Fibroblast of lung (primary cell): ENCODE results near the gene EXOSC3. TPM values are rescaled to one million over a fixed set of nuclear protein-coding genes. Genes with fewer than 3 reads are reported as not detected.

ENCODE experiments used
- DNase-seq, 2 donors: peaks; one replicate each; pipeline versions ENCODE4 v3.0.0 to v3.0.0-alpha.2; 2010; ENCODE audit warnings: low read depth in 2 of 2
- H2AFZ ChIP-seq: 2 replicates; pipeline ENCODE4 v1.5.1; 2012; ENCODE audit warnings: low read length, control low read depth, inconsistent platforms
- H3K27ac ChIP-seq: 2 replicates; pipeline ENCODE4 v1.5.1; 2011; ENCODE audit warnings: low read length, control low read depth; ENCODE audit not compliant: insufficient read depth
- H3K27me3 ChIP-seq: 2 replicates; pipeline ENCODE4 v1.5.1; 2011; ENCODE audit warnings: mild to moderate bottlenecking, low read length; ENCODE audit not compliant: control insufficient read depth, insufficient read depth
- H3K36me3 ChIP-seq: 2 replicates; pipeline ENCODE4 v1.5.1; 2011; ENCODE audit warnings: low read length; ENCODE audit not compliant: control insufficient read depth, insufficient read depth
- H3K4me1 ChIP-seq: 2 replicates; pipeline ENCODE4 v1.5.1; 2011; ENCODE audit warnings: low read length; ENCODE audit not compliant: control insufficient read depth, insufficient read depth; ENCODE audit errors: extremely low read depth
- H3K4me2 ChIP-seq: 2 replicates; pipeline ENCODE4 v1.5.1; 2011; ENCODE audit warnings: low read length, control low read depth; ENCODE audit not compliant: insufficient read depth; ENCODE audit errors: extremely low read depth
- H3K4me3 ChIP-seq, 4 experiments: fragments of 200-600 bp in 1 of 4; sonication (generic) in 1 of 4; replicated peaks in 1 of 4; 2 replicates each; pipeline ENCODE4 v1.5.1; 2011 to 2016; ENCODE audit warnings: low read length in 4 of 4, low read depth in 3 of 4, mild to moderate bottlenecking in 3 of 4, control low read depth in 2 of 4, inconsistent platforms in 1 of 4, mixed read lengths in 1 of 4; ENCODE audit not compliant: insufficient read depth in 1 of 4; ENCODE audit errors: control extremely low read depth in 1 of 4
- H3K79me2 ChIP-seq: 2 replicates; pipeline ENCODE4 v1.5.1; 2012; ENCODE audit warnings: mild to moderate bottlenecking, low read length, inconsistent platforms; ENCODE audit not compliant: control insufficient read depth, insufficient read depth
- H3K9ac ChIP-seq: 2 replicates; pipeline ENCODE4 v1.5.1; 2011; ENCODE audit warnings: mild to moderate bottlenecking, low read length, control low read depth; ENCODE audit not compliant: insufficient read depth
- H3K9me3 ChIP-seq: 2 replicates; pipeline ENCODE4 v1.5.1; 2012; ENCODE audit warnings: low read depth, low read length; ENCODE audit not compliant: control insufficient read depth, insufficient read depth
- H4K20me1 ChIP-seq: 2 replicates; pipeline ENCODE4 v1.5.1; 2011; ENCODE audit warnings: low read length; ENCODE audit not compliant: control insufficient read depth, insufficient read depth; ENCODE audit errors: extremely low read depth
- EZH2 ChIP-seq: IDR thresholded peaks from 2 replicates; pipeline ENCODE4 v1.5.1; 2012; ENCODE audit warnings: low read length, control low read depth, mild to moderate bottlenecking; ENCODE audit errors: missing control alignments
- polyA plus RNA-seq, 2 donors: library from polyadenylated mRNA; depleted of rRNA in 1 of 2; stranded (reverse) in 1 of 2; unstranded in 1 of 2; fragments of >200 nt; gene quantifications; 2 replicates each; pipeline ENCODE4 v1.2.1, GENCODE V29; 2011 to 2012; ENCODE audit warnings: missing spikeins in 1 of 2
- total RNA-seq: library from RNA; depleted of rRNA; stranded (reverse); fragments of >200 nt; gene quantifications from 2 replicates; pipeline ENCODE4 v1.2.1, GENCODE V29; 2014
- TF ChIP-seq, protein P1 (sequence below), 2 donors: IDR thresholded peaks in 1 of 2; conservative IDR thresholded peaks in 1 of 2; 1 replicate in 1 of 2; 2 replicates in 1 of 2; pipeline ENCODE4 v1.5.1; 2011 to 2012; ENCODE audit warnings: low read length in 2 of 2, control low read depth in 1 of 2, inconsistent platforms in 1 of 2, low read depth in 1 of 2, mild to moderate bottlenecking in 1 of 2

Gene EXOSC3
- total and polyA plus RNA-seq, 2 donors (not counting 1 experiment from before 2014, with no cell fraction given), result 19.0 to 34.0 TPM

DNA sequence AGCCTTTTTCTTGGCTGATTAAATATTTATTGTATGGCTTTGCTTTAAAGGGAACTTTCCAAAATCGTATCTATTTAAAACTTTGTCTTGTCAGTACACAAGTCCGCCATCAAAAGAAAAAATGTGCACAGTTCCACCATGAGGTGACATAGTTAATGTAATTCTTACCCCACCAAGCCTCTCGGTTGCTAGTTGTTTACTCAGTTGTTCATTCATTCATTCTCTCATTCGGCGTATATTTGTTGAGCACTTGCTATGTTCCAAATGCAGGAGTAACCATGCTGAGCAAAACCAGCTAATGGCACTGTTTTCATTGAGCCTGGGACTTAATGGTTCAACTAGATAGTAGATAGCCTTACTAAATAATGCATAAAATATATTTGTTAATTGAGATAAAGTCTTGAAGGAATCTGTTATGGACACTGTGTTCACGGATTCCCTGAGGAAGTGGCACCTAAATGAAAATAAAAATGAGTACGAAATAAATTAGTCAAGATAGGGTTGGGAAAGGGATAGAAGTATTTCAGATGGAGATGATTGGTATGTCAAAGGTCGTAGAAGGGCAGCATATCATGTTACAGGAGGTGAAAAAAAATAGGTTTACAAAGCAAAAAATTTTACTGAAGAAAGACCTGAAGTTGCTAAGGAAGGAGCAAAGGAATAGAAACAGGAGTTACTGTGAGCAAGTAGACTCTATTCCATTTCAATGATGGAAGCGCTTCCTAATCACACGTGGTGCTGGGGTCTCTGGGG, 17.3 kb upstream of the EXOSC3 start:
- Histone ChIP-seq H3K79me2 (peaks cover 54% of the 10 kb centered on the region), H2AFZ (no peak overlapping the region), H3K36me3 (peaks cover 1% of the 10 kb centered on the region), H3K9ac (peak overlapping the region; percentile 85), H3K27ac (peak overlapping the region; percentile 86), H3K4me2 (peak overlapping the region; percentile 95), H4K20me1 (peaks cover 4% of the 10 kb centered on the region), H3K9me3 (no peaks in the 10 kb centered on the region), H3K4me1 (no peaks in the 10 kb centered on the region), H3K27me3 (no peaks in the 10 kb centered on the region), H3K4me3 (peak overlapping the region; percentile 87 to 98 (median 90))
- TF ChIP-seq, protein P1, sequence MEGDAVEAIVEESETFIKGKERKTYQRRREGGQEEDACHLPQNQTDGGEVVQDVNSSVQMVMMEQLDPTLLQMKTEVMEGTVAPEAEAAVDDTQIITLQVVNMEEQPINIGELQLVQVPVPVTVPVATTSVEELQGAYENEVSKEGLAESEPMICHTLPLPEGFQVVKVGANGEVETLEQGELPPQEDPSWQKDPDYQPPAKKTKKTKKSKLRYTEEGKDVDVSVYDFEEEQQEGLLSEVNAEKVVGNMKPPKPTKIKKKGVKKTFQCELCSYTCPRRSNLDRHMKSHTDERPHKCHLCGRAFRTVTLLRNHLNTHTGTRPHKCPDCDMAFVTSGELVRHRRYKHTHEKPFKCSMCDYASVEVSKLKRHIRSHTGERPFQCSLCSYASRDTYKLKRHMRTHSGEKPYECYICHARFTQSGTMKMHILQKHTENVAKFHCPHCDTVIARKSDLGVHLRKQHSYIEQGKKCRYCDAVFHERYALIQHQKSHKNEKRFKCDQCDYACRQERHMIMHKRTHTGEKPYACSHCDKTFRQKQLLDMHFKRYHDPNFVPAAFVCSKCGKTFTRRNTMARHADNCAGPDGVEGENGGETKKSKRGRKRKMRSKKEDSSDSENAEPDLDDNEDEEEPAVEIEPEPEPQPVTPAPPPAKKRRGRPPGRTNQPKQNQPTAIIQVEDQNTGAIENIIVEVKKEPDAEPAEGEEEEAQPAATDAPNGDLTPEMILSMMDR (conservative IDR thresholded peaks at IDR 0.05 in 1 of 2, IDR thresholded peaks at IDR 0.05 in 1 of 2; ENCODE audit: low read depth in 1 of 2, low read length in 2 of 2), result no peak
- no peak for TF ChIP-seq EZH2
- DNase-seq, result no peak

DNA sequence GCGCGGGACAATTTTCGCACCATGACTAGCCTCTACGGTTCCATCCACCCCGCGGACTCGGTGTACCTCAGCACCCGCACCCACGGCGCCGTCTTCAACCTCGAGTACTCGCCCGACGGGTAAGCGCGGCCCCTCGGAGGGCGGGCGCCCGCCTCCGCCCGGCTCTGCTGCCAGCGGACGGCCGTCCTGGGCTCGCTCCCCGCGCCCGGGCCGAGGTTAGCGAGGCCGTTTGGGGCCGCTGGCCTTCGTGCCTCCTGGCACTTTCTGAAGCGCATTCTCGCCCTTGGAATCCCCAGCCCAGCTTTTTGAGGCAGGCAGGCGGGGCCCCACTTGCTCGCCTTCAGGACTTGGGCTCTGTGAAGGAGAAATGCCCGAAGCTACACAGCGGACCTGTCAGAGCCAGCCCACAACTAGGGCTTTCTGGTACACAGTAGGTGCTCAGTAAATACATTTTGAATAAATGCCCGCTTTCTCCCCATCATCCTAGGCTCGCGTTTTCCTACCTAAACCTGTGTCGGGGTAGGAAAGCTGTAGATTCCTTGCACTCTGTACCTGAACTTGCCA, 16.5 kb upstream of the EXOSC3 start:
- Histone ChIP-seq H3K9me3 (no peaks in the 10 kb centered on the region), H4K20me1 (peaks cover 2% of the 10 kb centered on the region)
- DNase-seq, result peak; percentile 24 to 38

More for the DNA sequence above, 16.5 kb upstream of the EXOSC3 start:
- Histone ChIP-seq H3K27ac (peak overlapping the region; percentile 86), H3K4me3 (peak overlapping the region; percentile 87 to 98 (median 90)), H3K79me2 (peaks cover 48% of the 10 kb centered on the region), H3K4me1 (no peaks in the 10 kb centered on the region), H3K4me2 (peak overlapping the region; percentile 95), H3K27me3 (no peaks in the 10 kb centered on the region), H3K9ac (peak overlapping the region; percentile 85), H3K36me3 (no peaks in the 10 kb centered on the region), H2AFZ (no peak overlapping the region)
- no peak for TF ChIP-seq EZH2
- TF ChIP-seq, protein P1 (conservative IDR thresholded peaks at IDR 0.05 in 1 of 2, IDR thresholded peaks at IDR 0.05 in 1 of 2; ENCODE audit: low read depth in 1 of 2, low read length in 2 of 2), result no peak
